HG02870 (cell line): Measurements from ENCODE around the gene VAMP2.
A peak's percentile ranks its signal among the peaks of the same experiment; 100 is the strongest.
"Not testable (repeated sequence)": the region's sequence is repeated elsewhere in the genome, so short reads cannot be mapped to it uniquely, and the experiment has no call there.

Source experiments
- ATAC-seq: cut with Tn5 transposase; IDR thresholded peaks from one replicate; pipeline ENCODE4 v1.9.1; 2021; ENCODE audit warnings: mild to moderate bottlenecking, moderate library complexity; ENCODE audit not compliant: unreplicated experiment

The VAMP2 gene

GRCh38 chr17:8176197-8176940 is 13.6 kb upstream of the VAMP2 start, which contains the start of gene TMEM107:
Gene TMEM107, minus strand, starts transcription at chr17:8176380. Its CDS starts 94 bp downstream, at chr17:8176286.
- ATAC-seq, result peak; percentile 43

GRCh38 chr17:8175795-8176196 is 13.0 kb upstream of the VAMP2 start:
- ATAC-seq, result peak; percentile 1

GRCh38 chr17:8173871-8174322 is 11.1 kb upstream of the VAMP2 start:
- no peak for ATAC-seq

- ATAC-seq, result peak; percentile 68
Measured at GRCh38 chr17:8173056-8173870, 10.5 kb upstream of the VAMP2 start.

- ATAC-seq, result not testable (repeated sequence)
Measured at GRCh38 chr17:8170186-8170585, 7.4 kb upstream of the VAMP2 start.

DNA sequence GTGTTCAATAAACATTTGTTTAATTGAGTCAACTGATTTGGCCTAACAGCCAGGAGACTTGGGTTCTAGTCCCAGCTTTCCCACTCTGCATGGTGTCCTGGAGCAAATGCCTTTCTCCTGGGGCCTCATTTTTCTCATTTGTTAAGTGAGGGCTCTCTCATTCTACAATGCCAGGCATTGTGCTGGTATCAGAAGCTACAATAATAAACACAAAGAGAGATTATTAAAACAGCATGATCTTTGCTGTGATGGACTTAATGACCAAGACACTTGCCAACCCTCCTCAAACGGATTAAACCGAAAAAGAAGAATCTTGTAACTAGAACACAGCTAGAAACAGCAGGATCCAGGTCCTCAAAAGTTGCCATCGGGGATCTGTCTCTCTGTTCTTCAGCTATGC is 4.8 kb upstream of the VAMP2 start:
- no peak for ATAC-seq

DNA sequence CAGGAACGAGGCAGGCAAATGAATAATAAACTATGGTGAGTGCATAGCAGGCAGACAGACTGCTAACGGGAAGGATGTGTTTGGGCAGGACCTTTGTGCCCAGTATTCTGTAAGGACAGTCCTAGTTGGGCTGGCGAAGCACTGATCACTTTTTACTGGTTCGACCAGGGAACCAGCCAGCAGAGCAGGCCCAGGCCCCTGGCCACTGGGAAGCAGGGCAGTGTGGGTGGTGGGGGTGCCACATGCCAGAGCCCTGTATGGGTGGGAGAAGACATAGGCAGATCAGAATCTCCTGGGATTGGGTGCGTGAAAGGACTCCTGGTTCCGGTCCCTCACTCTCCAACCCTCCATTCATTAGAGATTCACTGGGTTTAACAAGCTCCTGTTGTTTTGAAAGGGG is 4.0 kb upstream of the VAMP2 start:
- no peak for ATAC-seq

- no peak for ATAC-seq
Measured at GRCh38 chr17:8164815-8165131, 2.0 kb upstream of the VAMP2 start.

DNA sequence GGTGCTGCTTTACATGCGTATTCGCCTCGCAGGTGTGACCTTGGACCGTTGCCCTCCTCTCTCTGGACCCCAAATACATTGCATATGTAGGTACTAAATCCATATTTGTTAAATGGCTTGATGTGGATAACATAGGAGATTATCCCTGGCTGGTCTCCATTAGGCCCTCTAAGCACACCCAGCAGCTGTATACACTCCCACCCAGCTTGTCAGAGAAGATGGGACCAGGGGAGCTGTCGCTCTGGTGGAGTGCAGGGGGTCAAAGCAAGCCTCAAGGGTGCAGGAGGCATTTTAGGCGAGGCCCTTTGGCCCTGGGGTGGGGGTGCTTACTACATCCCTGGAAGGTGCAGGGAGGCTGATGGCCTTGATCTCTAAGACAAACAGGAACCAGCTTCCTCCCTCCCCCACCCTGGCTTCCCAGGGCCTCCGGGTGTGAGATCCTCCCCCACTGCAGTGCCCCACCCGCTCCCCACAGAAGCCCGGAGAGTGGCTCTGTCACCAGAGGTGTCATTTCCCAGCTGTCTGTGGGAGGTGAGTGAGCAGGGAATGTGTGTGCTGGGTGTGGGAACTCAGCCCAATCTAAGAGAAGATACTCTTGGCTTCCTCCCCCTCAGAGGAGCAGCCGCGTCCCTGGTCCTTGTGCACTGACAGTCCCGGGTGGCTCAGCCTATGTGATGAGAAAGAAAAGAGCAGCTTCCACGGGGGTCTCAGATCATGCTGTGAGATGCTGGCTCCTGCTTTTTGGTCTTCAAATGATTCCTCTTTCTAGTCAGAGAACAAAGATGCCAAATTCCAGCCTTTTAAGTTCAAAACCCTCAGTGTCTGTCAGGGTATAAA is 1.4 kb upstream of the VAMP2 start:
- ATAC-seq, result no peak

DNA sequence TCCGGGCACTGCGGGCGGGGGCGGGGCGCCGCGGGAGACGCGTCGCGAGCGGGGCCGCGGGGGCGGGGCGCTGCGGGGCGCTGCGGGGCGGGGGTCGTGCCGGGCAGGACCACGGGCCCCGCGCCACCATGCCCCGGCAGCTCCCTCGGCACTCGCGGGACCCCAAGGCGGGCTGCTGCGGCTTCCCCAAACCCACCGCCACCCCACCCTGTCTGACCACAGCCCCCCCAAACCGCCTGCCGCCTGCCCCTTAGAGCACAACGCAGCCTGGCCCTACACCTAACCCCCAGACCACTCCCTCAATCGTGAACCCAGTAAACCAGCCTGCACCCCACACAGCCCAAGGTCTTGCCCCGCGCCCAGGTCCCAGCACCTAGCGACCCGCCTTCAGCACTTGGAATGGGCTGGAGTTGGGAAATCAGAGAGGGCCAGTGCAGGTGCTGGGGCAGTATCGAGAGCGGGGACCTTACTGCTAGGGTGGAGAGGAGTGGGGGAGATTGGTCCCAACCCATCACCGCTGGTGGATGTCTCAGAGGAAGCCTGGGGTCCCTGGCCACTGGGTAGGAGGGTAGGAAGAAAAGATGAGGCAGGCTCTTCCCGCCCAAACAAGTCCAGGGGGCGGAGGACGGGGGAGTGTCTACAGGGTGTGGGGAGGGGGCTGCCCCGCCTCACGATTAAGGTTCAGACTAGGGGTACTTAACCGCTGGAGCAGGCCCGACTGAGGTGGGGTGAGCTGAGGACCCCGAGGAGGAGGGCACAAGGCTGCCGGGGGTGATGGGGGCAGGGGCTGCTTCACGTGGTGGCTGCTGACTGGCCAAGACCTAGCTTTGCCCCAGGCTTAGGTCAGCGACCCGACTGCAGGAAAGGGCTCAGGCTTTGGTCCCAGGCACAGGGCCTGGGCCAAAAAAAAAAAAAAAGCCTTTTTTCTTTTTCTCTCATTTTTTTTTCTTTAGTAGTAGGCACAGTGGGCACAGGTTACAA is 539 bp upstream of the VAMP2 start:
- ATAC-seq, result no peak

DNA sequence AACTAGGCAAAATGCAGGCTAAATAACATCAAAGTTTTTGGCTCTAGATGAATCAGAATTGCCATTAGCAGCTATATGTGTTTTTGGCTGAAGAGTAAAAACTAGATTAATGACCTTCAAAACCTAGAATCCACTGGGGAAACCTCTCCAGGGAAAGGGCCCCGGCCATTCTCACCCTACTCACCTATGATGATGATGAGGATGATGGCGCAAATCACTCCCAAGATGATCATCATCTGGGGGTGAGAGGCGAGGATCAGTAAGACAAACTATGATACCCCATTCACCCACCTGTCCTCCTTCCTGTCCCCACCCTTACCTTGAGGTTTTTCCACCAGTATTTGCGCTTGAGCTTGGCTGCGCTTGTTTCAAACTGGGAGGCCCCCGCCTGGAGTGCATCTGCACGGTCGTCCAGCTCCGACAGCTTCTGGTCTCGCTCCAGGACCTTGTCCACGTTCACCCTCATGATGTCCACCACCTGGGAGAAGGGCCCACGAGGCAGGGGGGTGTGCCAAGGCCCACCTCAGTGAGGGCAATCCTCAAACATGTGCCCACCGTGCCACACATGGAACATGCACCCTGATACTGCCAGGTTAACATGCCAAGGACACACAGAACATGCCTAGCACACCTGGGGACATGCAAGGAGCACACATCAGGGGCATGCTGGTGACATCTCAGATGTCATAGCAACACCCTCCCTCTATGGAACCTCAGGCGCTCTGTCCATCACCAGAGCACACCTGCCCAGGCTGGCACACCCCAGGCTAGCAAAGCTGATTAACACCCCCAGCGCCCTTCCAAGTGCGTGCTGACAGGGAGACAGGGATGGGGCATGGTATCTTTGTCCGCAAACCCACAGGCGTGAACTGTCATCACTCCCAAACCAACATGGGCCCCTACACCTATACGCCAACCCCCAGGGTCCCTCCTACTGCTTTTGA is 1.2 kb downstream of the VAMP2 start:
- ATAC-seq, result no peak

GRCh38 chr17:8160741-8161221 is 2.0 kb downstream of the VAMP2 start:
- no peak for ATAC-seq

DNA sequence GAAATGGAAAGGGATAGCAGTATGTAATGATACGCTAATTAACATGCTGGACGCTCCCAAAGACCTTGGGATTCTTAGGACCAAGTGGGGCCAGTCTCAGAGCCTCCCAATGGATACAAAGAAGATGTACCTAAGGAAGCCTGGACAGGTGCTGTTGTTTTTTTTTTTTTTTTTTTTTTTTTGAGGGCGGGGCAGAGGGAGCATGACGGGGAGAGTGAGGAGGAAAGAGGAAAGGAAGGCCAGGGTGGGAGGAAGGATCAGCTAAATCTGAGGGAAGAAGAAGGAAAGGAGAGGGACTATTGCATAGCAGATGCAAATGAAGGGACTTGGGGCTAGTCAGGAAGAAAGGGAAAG is 2.5 kb downstream of the VAMP2 start:
- no peak for ATAC-seq

DNA sequence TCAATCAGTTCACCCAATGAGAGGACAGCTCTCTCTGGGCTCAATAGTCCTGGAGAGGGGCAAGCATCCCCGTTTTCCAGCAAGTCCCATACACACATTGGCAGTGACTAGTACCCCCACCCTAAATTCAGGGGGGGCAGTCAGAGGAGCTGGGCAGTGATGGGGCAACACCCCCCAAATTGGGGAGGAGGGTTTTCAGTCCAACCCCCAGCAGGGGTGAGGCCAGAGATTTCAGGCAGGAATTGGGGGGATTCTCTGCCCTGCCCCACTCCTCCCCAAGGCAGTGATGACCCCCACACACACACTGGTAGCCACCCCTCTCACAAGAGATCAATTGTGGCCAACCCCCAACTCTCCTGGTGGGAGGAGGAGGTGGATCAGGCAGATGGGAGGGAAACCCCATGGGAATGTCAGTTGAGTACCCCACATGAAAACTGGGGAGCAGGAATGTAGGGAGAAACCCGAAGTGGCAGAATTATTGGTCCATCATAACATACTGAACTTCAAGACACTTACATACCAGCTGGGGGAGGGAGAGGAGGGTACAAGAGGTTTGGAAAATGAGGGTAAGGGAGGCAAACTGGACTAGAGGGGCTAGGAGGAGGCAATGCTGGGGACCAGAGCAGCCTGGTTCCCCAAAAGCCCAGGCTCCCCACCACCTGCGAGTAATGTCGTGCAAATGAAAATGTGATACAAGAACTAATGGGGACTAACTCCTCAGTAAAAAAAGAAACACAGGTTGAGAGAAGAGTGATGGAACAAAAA is 3.1 kb downstream of the VAMP2 start:
- no peak for ATAC-seq

DNA sequence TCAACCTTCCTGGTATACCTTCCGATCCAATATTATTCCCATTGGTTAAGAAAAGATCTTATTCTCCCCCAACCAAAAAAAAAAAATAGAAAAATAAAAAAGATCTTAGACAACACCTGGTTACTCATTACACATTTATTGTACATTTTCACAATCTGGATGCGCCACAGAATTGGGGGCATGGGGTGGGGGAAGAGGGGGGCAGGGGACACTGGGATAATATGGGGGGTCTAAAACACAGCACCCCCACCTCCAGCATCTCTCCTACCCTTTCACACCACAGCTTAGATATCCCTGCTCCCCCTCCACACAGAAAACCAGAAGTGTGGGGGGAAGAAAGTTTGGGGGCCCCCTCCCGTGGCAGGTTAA is 3.7 kb downstream of the VAMP2 start:
- no peak for ATAC-seq

GRCh38 chr17:8158267-8159031 is 4.3 kb downstream of the VAMP2 start:
- ATAC-seq, result no peak

GRCh38 chr17:8156246-8156992 is 6.3 kb downstream of the VAMP2 start:
- ATAC-seq, result peak; percentile 79
